Trophoblast cell (in vitro differentiated cells and primary cell): Measurements from ENCODE around the gene MAP3K4.

ENCODE experiments used
- DNase-seq, 2 donors: peaks; one replicate each; pipeline ENCODE4 v3.0.0-alpha.2; 2016
- H2AFZ ChIP-seq: 2 replicates; pipeline ENCODE4 v1.6.1; 2013; ENCODE audit warnings: low read length, moderate library complexity, mild to moderate bottlenecking; ENCODE audit not compliant: insufficient read depth, poor library complexity
- H2AK5ac ChIP-seq: 2 replicates; pipeline ENCODE4 v1.6.1; 2013; ENCODE audit warnings: mild to moderate bottlenecking, low read length
- H2BK120ac ChIP-seq: 2 replicates; pipeline ENCODE4 v1.6.1; 2013; ENCODE audit warnings: low read length, mild to moderate bottlenecking, moderate library complexity; ENCODE audit not compliant: insufficient read depth, poor library complexity
- H2BK12ac ChIP-seq: 2 replicates; pipeline ENCODE4 v1.6.1; 2013; ENCODE audit warnings: mild to moderate bottlenecking, low read length, moderate library complexity
- H2BK5ac ChIP-seq: 2 replicates; pipeline ENCODE4 v1.6.1; 2013; ENCODE audit warnings: low read length, low read depth, moderate library complexity, mild to moderate bottlenecking; ENCODE audit not compliant: poor library complexity
- H3K14ac ChIP-seq: 2 replicates; pipeline ENCODE4 v1.6.1; 2013; ENCODE audit warnings: mild to moderate bottlenecking, low read length
- H3K18ac ChIP-seq: 2 replicates; pipeline ENCODE4 v1.6.1; 2013; ENCODE audit warnings: mild to moderate bottlenecking, low read length
- H3K23ac ChIP-seq: 2 replicates; pipeline ENCODE4 v1.6.1; 2013; ENCODE audit warnings: low read length
- H3K27ac ChIP-seq: 2 replicates; pipeline ENCODE4 v1.5.1; 2013; ENCODE audit warnings: low read depth, mild to moderate bottlenecking, inconsistent platforms, low read length, moderate library complexity
- H3K27me3 ChIP-seq: 2 replicates; pipeline ENCODE4 v1.6.1; 2013; ENCODE audit warnings: inconsistent platforms, mild to moderate bottlenecking, low read length, moderate library complexity; ENCODE audit not compliant: insufficient read depth
- H3K36me3 ChIP-seq, 2 experiments: 1 replicate in 1 of 2; 2 replicates in 1 of 2; pipeline ENCODE4 v1.6.1; 2013; ENCODE audit warnings: low read length in 2 of 2, mild to moderate bottlenecking in 2 of 2, moderate library complexity in 1 of 2; ENCODE audit not compliant: insufficient read depth in 2 of 2, control insufficient read depth in 1 of 2
- H3K4ac ChIP-seq: 2 replicates; pipeline ENCODE4 v1.6.1; 2013; ENCODE audit warnings: low read depth, mild to moderate bottlenecking, low read length, moderate library complexity
- H3K4me1 ChIP-seq, 2 experiments: 1 replicate in 1 of 2; 2 replicates in 1 of 2; pipeline ENCODE4 v1.6.1; 2013; ENCODE audit warnings: low read length in 2 of 2, mild to moderate bottlenecking in 2 of 2, moderate library complexity in 1 of 2; ENCODE audit not compliant: insufficient read depth in 2 of 2, control insufficient read depth in 1 of 2
- H3K4me2 ChIP-seq: 2 replicates; pipeline ENCODE4 v1.6.1; 2013; ENCODE audit warnings: inconsistent platforms, mild to moderate bottlenecking, low read length, moderate library complexity
- H3K4me3 ChIP-seq: 2 replicates; pipeline ENCODE4 v1.5.1; 2013; ENCODE audit warnings: mild to moderate bottlenecking, low read depth, low read length, inconsistent platforms
- H3K79me1 ChIP-seq: one replicate; pipeline ENCODE4 v1.6.1; 2013; ENCODE audit warnings: low read length
- H3K79me2 ChIP-seq: 2 replicates; pipeline ENCODE4 v1.6.1; 2013; ENCODE audit warnings: low read length, mild to moderate bottlenecking; ENCODE audit not compliant: control insufficient read depth, insufficient read depth, poor library complexity
- H3K9ac ChIP-seq: 2 replicates; pipeline ENCODE4 v1.6.1; 2013; ENCODE audit warnings: mild to moderate bottlenecking, low read length
- H3K9me3 ChIP-seq: 2 replicates; pipeline ENCODE4 v1.6.1; 2013; ENCODE audit warnings: low read depth, mild to moderate bottlenecking, control low read depth, inconsistent platforms, low read length; ENCODE audit not compliant: insufficient read depth
- H4K12ac ChIP-seq: 2 replicates; pipeline ENCODE4 v1.6.1; 2013; ENCODE audit warnings: low read depth, mild to moderate bottlenecking, low read length, moderate library complexity
- H4K8ac ChIP-seq: 2 replicates; pipeline ENCODE4 v1.6.1; 2013; ENCODE audit warnings: low read depth, mild to moderate bottlenecking, low read length, moderate library complexity
- H4K91ac ChIP-seq: one replicate; pipeline ENCODE4 v1.6.1; 2013; ENCODE audit warnings: low read depth, mild to moderate bottlenecking, low read length, moderate library complexity
- WGBS: extraction: QIAGEN DNeasy Blood & Tissue Kit; methylation state at CpG from one replicate; pipeline ENCODE4 v1.1.7; 2013; ENCODE audit warnings: missing lambda C conversion rate; ENCODE audit not compliant: insufficient read length, insufficient coverage; ENCODE audit errors: extremely low coverage; 5-methylcytosine and 5-hydroxymethylcytosine counted together

Gene MAP3K4

DNA sequence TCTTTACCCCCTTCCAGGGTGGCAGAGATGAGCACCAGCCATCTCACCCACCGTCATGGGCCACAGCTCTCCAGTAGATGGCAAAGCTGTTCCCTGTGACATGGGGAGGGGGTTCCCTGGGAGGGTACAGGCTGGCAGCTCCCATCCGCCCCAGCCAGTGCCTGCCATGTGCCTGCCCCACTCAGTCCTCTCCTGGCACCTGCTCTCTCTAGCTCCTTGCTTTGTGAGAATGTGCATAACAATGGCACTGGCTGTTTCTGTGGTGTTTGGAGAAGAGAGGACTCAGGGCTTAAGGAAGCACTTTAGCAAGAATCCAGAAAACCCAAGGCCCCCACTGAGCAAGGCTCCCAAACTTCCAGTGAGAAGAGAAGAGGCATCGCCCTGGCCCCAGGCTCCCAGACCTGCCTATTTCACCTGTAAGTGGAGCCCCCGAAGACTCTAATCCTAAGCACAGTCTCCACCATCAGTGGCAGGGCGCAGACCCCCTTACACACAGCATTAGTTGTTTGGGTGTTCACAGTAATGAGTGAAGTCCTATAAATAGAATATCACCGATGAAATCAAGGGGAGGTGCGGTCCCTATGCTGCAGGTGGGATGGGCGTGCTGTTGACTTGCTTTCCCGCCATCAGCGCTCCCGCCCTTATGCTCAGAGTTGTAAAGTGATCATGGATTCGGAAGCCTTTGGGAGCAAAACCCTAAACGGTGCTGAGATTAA lies 172.1 kb downstream of the MAP3K4 start:
- Histone ChIP-seq H4K12ac (no peak overlapping the region), H3K9me3 (peaks cover 3% of the 10 kb centered on the region), H3K9ac (no peak overlapping the region), H2BK12ac (no peak overlapping the region), H2AK5ac (no peak overlapping the region), H3K4ac (no peak overlapping the region), H3K27ac (no peak overlapping the region), H3K4me2 (no peak overlapping the region), H3K4me3 (no peak overlapping the region), H3K4me1 (no peaks in the 10 kb centered on the region), H3K14ac (no peak overlapping the region), H3K27me3 (no peaks in the 10 kb centered on the region), H4K91ac (no peak overlapping the region), H2BK120ac (no peak overlapping the region), H3K79me1 (no peaks in the 10 kb centered on the region), H2AFZ (no peak overlapping the region), H3K23ac (no peak overlapping the region), H3K79me2 (no peaks in the 10 kb centered on the region), H2BK5ac (no peak overlapping the region), H3K36me3 (peaks cover 24 to 36% of the 10 kb centered on the region in 2 experiments), H4K8ac (no peak overlapping the region), H3K18ac (no peak overlapping the region)
- no CpG with 5 or more reads among the region's 13 CpGs for WGBS
- DNase-seq, result no peak

DNA sequence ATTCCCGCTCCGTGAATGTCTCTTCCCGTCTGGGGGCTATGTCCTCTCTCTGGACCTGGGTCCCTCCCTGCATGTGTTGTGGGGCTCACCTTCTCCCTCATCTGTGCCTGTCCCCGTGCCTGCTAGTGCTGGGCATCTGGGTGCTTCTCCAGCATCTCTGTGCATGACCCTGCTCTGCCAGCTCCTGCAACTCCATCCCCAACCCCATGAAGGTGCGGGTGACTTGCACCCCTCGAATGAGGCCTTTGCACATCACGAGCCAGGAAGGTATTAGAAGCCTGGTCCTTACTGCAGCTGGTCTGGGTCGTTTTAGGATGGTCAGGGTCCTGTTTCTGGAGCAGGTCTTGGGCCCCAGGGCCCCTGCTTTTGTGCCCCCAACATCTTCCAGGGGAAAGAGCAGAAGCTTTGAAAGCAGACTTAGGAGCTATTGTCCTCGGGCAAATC lies 172.6 kb downstream of the MAP3K4 start:
- no peak overlapping the region for H2BK5ac ChIP-seq
- H3K79me1 ChIP-seq, result no peaks in the 10 kb centered on the region
- no peak overlapping the region for H3K14ac ChIP-seq
- H3K4ac ChIP-seq, result no peak overlapping the region
- H3K4me2 ChIP-seq, result no peak overlapping the region
- no peak overlapping the region for H3K23ac ChIP-seq
- H4K8ac ChIP-seq, result no peak overlapping the region
- H3K4me1 ChIP-seq, result no peaks in the 10 kb centered on the region
- no peak overlapping the region for H4K91ac ChIP-seq
- H3K18ac ChIP-seq, result no peak overlapping the region
- no peak overlapping the region for H2AFZ ChIP-seq
- peaks cover 3% of the 10 kb centered on the region for H3K9me3 ChIP-seq
- H2BK120ac ChIP-seq, result no peak overlapping the region
- H3K9ac ChIP-seq, result no peak overlapping the region
- H3K27ac ChIP-seq, result no peak overlapping the region
- H2AK5ac ChIP-seq, result no peak overlapping the region
- no peak overlapping the region for H2BK12ac ChIP-seq
- no peaks in the 10 kb centered on the region for H3K27me3 ChIP-seq
- H3K4me3 ChIP-seq, result no peak overlapping the region
- H3K79me2 ChIP-seq, result no peaks in the 10 kb centered on the region
- no peak overlapping the region for H4K12ac ChIP-seq
- no CpG with 5 or more reads among the region's 9 CpGs for WGBS
- DNase-seq, result no peak
- H3K36me3 ChIP-seq, result peaks cover 23 to 36% of the 10 kb centered on the region in 2 experiments

DNA sequence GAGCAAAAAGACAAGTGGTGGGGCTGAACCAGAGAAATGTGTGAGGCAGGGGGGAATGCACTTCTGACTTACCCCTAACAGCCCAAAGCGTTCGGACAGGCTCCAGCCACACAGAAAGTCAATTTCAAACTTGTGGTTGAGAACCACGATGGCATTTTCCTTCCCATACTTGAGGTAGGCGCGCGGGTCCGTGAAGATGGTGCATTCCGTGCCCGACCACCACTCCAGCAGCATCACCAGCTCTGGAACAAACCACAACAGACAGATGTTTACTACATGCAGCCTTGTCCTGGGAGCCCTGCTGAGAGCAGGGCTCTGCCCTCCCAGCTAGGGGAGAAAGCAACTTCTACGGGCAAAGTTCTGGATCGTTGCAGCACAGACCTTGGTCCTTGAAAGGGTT lies 174.6 kb downstream of the MAP3K4 start:
- no peak overlapping the region for H2BK120ac ChIP-seq
- H4K91ac ChIP-seq, result no peak overlapping the region
- H3K9me3 ChIP-seq, result no peaks in the 10 kb centered on the region
- no peak overlapping the region for H3K4me3 ChIP-seq
- H3K27ac ChIP-seq, result no peak overlapping the region
- H2BK12ac ChIP-seq, result no peak overlapping the region
- no peak overlapping the region for H3K4ac ChIP-seq
- H3K23ac ChIP-seq, result no peak overlapping the region
- no peaks in the 10 kb centered on the region for H3K27me3 ChIP-seq
- no peak overlapping the region for H4K8ac ChIP-seq
- peaks cover 18 to 34% of the 10 kb centered on the region in 2 experiments for H3K36me3 ChIP-seq
- no peaks in the 10 kb centered on the region for H3K4me1 ChIP-seq
- no peak overlapping the region for H2AFZ ChIP-seq
- no peak overlapping the region for H3K9ac ChIP-seq
- no CpG with 5 or more reads among the region's 11 CpGs for WGBS
- H3K4me2 ChIP-seq, result no peak overlapping the region
- no peaks in the 10 kb centered on the region for H3K79me2 ChIP-seq
- no peak for DNase-seq
- no peak overlapping the region for H2BK5ac ChIP-seq
- H3K79me1 ChIP-seq, result no peaks in the 10 kb centered on the region
- no peak overlapping the region for H3K14ac ChIP-seq
- H2AK5ac ChIP-seq, result no peak overlapping the region
- no peak overlapping the region for H4K12ac ChIP-seq
- H3K18ac ChIP-seq, result no peak overlapping the region

DNA sequence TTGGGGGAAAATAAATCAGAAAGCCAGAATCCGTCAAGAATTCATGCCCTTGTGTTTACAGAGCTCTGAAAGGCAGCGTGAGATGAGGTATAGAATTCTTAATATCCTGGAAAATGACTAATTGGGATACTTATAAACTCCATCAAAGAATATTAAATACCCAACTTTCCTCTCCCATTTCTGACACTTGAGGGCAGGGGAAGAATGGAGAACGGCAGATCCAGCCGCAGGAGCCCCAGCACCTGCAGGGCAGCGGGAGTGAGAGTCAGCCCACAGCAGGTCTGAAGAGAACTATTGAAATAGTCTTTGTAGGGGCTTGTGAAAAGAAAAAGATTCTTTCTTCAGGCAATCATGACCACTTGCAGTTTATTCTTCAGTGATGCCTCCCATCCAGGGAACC lies 175.1 kb downstream of the MAP3K4 start:
- Histone ChIP-seq H4K12ac (no peak overlapping the region), H3K14ac (no peak overlapping the region), H3K9me3 (no peaks in the 10 kb centered on the region), H3K27me3 (no peaks in the 10 kb centered on the region), H3K9ac (no peak overlapping the region), H2BK120ac (no peak overlapping the region), H2BK5ac (no peak overlapping the region), H4K91ac (no peak overlapping the region), H3K79me1 (no peaks in the 10 kb centered on the region), H3K27ac (no peak overlapping the region), H2AK5ac (no peak overlapping the region), H3K4me1 (no peaks in the 10 kb centered on the region), H2AFZ (no peak overlapping the region), H4K8ac (no peak overlapping the region), H3K79me2 (no peaks in the 10 kb centered on the region), H3K4ac (no peak overlapping the region), H3K36me3 (peaks cover 16 to 30% of the 10 kb centered on the region in 2 experiments), H3K18ac (no peak overlapping the region), H3K4me3 (no peak overlapping the region), H2BK12ac (no peak overlapping the region), H3K4me2 (no peak overlapping the region), H3K23ac (no peak overlapping the region)
- no peak for DNase-seq
- no CpG with 5 or more reads among the region's 5 CpGs for WGBS
